HG03342 (cell line): Measurements from ENCODE around the gene CUX1.
"Not testable (repeated sequence)": the region's sequence is repeated elsewhere in the genome, so short reads cannot be mapped to it uniquely, and the experiment has no call there.

Experiments used
- ATAC-seq: cut with Tn5 transposase; IDR thresholded peaks from one replicate; pipeline ENCODE4 v1.9.1; 2021; ENCODE audit warnings: mild to moderate bottlenecking, moderate library complexity; ENCODE audit not compliant: unreplicated experiment

Gene CUX1

GRCh38 chr7:101848208-101848951, 31.0 kb downstream of the CUX1 start:
- ATAC-seq, result no peak

- not testable (repeated sequence) for ATAC-seq
Observed at GRCh38 chr7:101849314-101849713, 31.9 kb downstream of the CUX1 start.

- not testable (repeated sequence) for ATAC-seq
Observed at GRCh38 chr7:101852364-101852763, 34.9 kb downstream of the CUX1 start.

DNA sequence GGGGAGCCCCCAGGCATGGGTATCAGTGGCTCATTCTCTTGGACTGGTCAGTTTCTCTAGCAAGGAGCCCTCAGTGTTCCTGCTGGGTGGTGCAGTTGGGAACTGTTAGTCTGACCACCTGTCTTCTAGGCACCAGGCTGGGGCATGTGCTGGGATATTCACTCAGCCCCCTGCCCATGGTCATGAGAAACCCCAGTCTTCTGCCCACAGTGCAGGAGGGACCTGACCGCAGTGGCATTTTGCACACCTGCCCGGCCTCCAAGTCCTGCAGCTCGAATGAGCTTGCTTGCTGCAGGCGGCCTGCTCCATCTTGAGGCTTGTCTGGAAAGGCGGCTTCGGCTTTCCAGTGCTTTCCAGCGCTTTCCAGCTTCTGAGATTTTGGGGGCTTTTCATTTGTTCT, 36.3 kb downstream of the CUX1 start:
- ATAC-seq, result no peak

DNA sequence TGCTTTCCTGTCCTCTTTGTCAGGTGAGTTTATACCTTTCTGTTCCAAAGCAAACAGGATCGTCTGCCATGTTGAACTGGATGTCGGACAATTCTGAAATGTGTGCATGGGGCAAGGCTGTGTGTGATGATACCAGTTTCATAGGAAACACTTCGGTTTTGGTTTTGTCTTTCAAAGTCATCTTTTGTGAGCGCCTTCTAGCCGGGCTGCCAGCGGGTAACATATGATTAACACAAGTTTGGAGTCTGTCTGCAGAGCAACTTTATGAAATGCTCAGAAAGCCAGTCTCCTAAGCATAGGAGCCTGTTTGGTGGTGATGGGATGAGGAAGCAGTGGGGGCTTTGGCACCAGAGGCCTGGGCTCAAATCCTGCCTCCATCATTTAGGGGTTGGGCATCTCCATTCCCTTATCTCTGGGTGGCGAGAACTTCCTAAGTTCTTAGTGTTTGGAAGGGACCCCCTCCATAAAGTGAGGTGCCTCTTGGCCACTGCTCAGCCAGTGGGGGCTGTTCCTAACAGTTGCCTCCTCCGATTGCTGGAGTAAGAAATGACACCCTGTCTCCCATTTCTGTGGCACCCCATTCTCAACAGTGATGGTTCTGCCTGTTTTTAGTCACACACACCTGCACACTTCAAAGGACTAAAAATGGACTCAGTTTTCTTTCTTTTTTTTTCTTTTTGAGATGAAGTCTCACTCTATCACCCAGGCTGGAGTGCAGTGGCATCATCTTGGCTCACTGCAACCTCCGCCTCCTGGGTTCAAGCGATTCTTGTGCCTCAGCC, 36.8 kb downstream of the CUX1 start:
- no peak for ATAC-seq

- peak; percentile 88 for ATAC-seq
Observed at GRCh38 chr7:101856473-101857357, 39.3 kb downstream of the CUX1 start.

GRCh38 chr7:101857358-101857811, 40.0 kb downstream of the CUX1 start:
- no peak for ATAC-seq

DNA sequence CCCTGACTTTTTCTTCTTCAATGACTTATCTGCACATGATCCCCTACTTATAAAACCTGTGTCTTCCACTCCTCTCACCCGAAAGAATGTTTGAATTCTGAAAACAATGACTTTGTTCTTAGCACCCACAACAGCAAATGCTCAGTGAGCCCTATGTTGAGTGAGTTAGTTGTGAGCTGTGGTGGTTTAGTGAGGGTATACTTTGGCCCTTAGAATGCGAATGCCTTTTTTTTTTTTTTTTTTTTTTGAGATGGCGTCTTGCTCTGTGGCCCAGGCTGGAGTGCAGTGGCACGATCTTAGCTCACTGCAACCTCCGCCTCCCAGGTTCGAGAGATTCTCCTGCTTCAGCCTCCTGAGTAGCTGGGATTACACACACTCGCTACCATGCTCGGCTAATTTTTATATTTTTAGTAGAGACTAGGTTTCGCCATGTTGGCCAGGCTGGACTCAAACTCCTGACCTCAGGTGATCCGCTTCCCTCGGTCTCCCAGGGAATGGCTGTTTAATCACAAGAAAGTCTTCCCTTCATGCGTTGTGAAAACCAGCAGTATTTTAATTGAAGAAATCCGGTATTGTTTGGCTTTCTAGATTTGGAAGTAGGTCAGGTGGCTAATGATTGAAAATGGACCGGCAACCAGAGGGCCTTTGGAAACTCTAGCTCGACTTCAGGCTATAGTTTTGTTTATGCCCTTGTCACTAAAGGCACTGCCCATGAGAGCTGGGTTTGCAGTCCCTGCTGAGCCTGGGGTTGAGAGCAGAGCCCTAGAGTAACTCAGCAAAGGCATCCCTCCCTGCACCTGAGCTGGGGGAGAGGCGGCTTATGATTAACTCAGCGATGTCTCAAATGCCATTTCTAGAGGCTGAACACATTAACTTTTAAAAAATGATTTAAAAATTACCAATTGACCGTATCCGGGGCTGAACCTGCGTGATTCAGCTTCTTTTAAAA, 41.3 kb downstream of the CUX1 start:
- ATAC-seq, result no peak

GRCh38 chr7:101859411-101860106, 42.1 kb downstream of the CUX1 start:
- no peak for ATAC-seq

GRCh38 chr7:101860316-101861217, 43.1 kb downstream of the CUX1 start:
- ATAC-seq, result no peak

GRCh38 chr7:101861218-101861775, 43.9 kb downstream of the CUX1 start:
- ATAC-seq, result no peak

DNA sequence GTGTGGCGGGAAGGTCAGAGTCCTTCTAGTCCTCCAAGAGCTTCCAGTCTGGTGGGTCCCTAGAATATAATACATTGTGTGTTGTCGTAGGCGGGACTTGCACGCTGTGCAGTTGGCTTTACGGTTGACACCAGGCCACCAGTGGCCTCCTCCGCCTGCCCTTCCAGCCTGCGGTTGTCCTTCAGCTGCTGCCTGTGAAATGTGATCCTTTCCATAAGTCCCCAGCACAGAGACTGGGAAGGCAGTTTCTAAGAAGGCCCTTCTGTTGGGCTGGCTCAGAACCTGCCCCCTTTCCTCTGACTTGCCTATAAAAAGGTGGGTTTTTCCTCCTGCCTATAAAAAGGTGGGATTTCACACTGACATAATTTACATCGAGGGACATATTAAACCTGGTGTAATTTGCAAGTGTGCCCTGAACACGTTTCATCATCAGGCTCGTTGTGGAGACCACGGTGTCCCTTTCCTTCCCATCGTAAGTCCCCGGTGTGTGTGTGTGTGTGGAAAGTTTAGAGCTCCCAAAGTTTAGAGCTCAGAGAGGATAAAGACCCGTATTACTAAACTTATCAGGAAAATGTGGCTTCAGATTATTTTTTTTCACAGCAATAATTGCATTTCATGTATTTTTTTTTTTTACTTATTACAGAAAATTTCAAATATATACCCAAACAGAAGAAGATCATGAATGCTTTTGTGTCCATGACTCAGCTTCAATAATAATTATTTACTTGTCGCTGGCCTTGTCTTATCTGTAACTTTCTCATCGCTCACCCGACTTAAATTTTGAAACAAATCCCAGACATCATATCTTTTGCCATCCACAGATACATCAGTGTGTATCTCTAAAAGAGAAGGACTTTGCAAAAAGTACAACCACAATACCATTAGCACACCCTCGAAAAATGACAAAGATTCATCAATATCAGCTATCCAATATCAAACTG, 45.1 kb downstream of the CUX1 start:
- ATAC-seq, result no peak

GRCh38 chr7:101863598-101863997, 46.2 kb downstream of the CUX1 start:
- no peak for ATAC-seq

DNA sequence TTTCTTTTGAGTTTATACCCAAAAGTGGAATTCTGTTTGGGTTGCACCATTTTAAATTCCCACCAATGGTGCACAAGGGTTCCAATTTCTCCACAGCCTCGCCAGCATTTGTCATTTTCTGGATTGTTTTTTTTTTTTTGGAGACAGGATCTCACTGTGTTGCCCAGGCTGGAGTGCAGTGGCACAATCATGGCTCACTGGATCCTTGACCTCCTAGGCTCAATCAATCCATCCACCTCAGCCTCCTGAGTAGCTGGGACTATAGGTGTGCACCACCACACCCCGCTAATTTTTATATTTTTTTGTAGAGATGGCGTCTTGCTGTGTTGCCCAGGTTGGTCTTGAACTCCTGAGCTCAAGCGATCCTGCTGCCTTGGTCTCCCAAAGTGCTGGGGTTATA, 46.6 kb downstream of the CUX1 start:
- no peak for ATAC-seq

GRCh38 chr7:101865031-101865430, 47.6 kb downstream of the CUX1 start:
- ATAC-seq, result no peak

- no peak for ATAC-seq
Observed at GRCh38 chr7:101865455-101865854, 48.0 kb downstream of the CUX1 start.

GRCh38 chr7:101866328-101866727, 48.9 kb downstream of the CUX1 start:
- ATAC-seq, result no peak
